Measurements from ENCODE around the gene KIAA0513.

- TF ChIP-seq CTCF (IDR thresholded peaks at IDR 0.05) (no peak), POLR2A (IDR thresholded peaks at IDR 0.05) (no peak)
These were observed 31.2 kb upstream of the KIAA0513 start for GRCh38 chr16:84996365-84996764.

All from thyroid gland (tissue), 4 donors.